Measurements from ENCODE around the gene SETDB1. TPM values are rescaled to one million over a fixed set of nuclear protein-coding genes. Genes with fewer than 3 reads are reported as not detected.

SETDB1 gene
- total and polyA plus RNA-seq, 2 of the 8 experiments (the other 6 are each of a cell fraction or from before 2014, with no cell fraction given), result 27.5 to 48.8 TPM

DNA sequence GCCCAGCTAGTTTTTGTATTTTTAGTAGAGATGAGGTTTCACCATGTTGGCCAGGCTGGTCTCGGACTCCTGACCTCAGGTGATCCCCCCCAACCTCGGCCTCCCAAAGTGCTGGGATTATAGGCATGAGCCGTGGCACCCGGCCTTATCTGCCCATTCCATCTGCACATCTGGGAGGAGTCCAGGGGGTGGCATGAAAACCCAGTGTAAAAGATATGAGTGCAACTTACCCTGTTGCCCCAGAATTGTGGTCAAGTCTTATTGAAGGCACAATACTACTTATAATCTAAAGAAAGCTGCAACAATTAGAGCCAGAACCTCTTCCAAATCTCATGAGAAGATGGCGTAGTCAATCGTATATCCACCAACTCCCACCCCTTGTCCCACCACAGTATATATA lies 20.9 kb upstream of the SETDB1 start:
- H3K18ac ChIP-seq (ENCODE audit: extremely low read depth, low read length), result no peak overlapping the region
- no peak overlapping the region for H2BK120ac ChIP-seq (replicated peaks; ENCODE audit: low read depth, low read length)
- no peak overlapping the region for H2BK12ac ChIP-seq (ENCODE audit: low read depth, low read length)
- WGBS, 2 experiments (ENCODE audit: extremely low coverage in 1 of 2, insufficient coverage in 1 of 2, insufficient read length in 1 of 2, insufficient replicate concordance in 2 of 2, low coverage in 1 of 2, low lambda C conversion rate in 2 of 2, missing lambda C conversion rate in 1 of 2), result 100% methylated on average over 6 of the region's 6 CpGs; no CpG with 5 or more reads in 1 of the 2 experiments
- H2AFZ ChIP-seq (ENCODE audit: low read length), result no peak overlapping the region
- H3K36me3 ChIP-seq (ENCODE audit: control insufficient read depth in 2 of 4, insufficient read depth in 4 of 4, low read length in 3 of 4), result no peaks in the 10 kb centered on the region
- no peak overlapping the region for H3K27ac ChIP-seq (ENCODE audit: low read depth, low read length)
- no peak overlapping the region for H3K4ac ChIP-seq (replicated peaks; ENCODE audit: insufficient read length, low read depth, low read length)
- POLR2A ChIA-PET (ENCODE audit: partially characterized antibody), result no interaction called here
- no peak overlapping the region for H3K14ac ChIP-seq (ENCODE audit: insufficient read length)
- CTCF ChIA-PET (ENCODE audit: partially characterized antibody), result no interaction called here
- DNase-seq (ENCODE audit: low read depth in 1 of 2, low spot score in 2 of 2) (no peak), FAIRE-seq (no peak)
- H3K4me2 ChIP-seq (ENCODE audit: insufficient read depth in 1 of 2, low read depth in 2 of 2, low read length in 2 of 2), result no peak overlapping the region
- no peak overlapping the region for H4K5ac ChIP-seq (ENCODE audit: insufficient read length, low read depth, low read length)
- no peak overlapping the region for H4K8ac ChIP-seq (ENCODE audit: extremely low read depth, insufficient read depth, low read length)
- no peaks in the 10 kb centered on the region for H3K79me2 ChIP-seq (ENCODE audit: control insufficient read depth in 1 of 2, insufficient read depth in 2 of 2, low read length in 2 of 2)
- no peaks in the 10 kb centered on the region for H4K20me1 ChIP-seq (replicated peaks in 1 of 2; ENCODE audit: control insufficient read depth in 1 of 2, insufficient read depth in 2 of 2, low read length in 2 of 2)
- no peak overlapping the region for H2BK15ac ChIP-seq (ENCODE audit: low read length)
- no peak overlapping the region for H3K23ac ChIP-seq (ENCODE audit: insufficient read length)
- no peak overlapping the region for H3K4me3 ChIP-seq (ENCODE audit: extremely low read depth in 1 of 4, insufficient read depth in 2 of 4, low read depth in 3 of 4, low read length in 4 of 4)
- H3K4me1 ChIP-seq (replicated peaks in 1 of 4; ENCODE audit: control insufficient read depth in 3 of 4, insufficient read depth in 4 of 4, low read length in 3 of 4), result no peaks in the 10 kb centered on the region
- H3K56ac ChIP-seq (replicated peaks; ENCODE audit: insufficient read length, low read depth, low read length), result no peak overlapping the region
- H3K9ac ChIP-seq (replicated peaks in 1 of 4; ENCODE audit: extremely low read depth in 1 of 4, low read depth in 3 of 4, low read length in 3 of 4), result no peak overlapping the region
- no peaks in the 10 kb centered on the region for H3K23me2 ChIP-seq (ENCODE audit: low read depth, low read length)
- no peak overlapping the region for H2BK5ac ChIP-seq (ENCODE audit: low read depth, low read length)
- no peaks in the 10 kb centered on the region for H3K79me1 ChIP-seq (ENCODE audit: low read depth, low read length)
- no peak overlapping the region for H2AK5ac ChIP-seq (ENCODE audit: low read depth, low read length)
- peaks cover 0 to 3% of the 10 kb centered on the region in 2 experiments; a peak in 1 of 4 replicates for H3K9me3 ChIP-seq (ENCODE audit: insufficient read depth in 2 of 2, low read depth in 1 of 2, low read length in 1 of 2)
- H3K27me3 ChIP-seq (replicated peaks in 1 of 4; ENCODE audit: control insufficient read depth in 3 of 4, extremely low read depth in 1 of 4, insufficient read depth in 3 of 4, low read length in 3 of 4), result no peaks in the 10 kb centered on the region
- no peak overlapping the region for H2BK20ac ChIP-seq (ENCODE audit: low read length)
- H4K91ac ChIP-seq (replicated peaks; ENCODE audit: insufficient read length, low read length), result no peak overlapping the region
- no peak for TF ChIP-seq CHD1 (IDR thresholded peaks at IDR 0.05; ENCODE audit: low read depth, low read length)

All from H1 (cell line).